ENCODE measurements around the gene APCDD1. TPM values are rescaled to one million over a fixed set of nuclear protein-coding genes. Genes with fewer than 3 reads are reported as not detected.

Gene APCDD1
- total RNA-seq, 1 donor from 2014 or later: 1.9 TPM

- H3K4me1 Mint-ChIP-seq: peaks cover 54% of the 10 kb centered on the region
- H3K9me3 ChIP-seq (ENCODE audit: low read depth): no peaks in the 10 kb centered on the region
- H4K20me1 ChIP-seq (ENCODE audit: low read depth): no peaks in the 10 kb centered on the region
- H3K9me3 Mint-ChIP-seq: peaks cover 50% of the 10 kb centered on the region
- H3K4me1 ChIP-seq: no peaks in the 10 kb centered on the region
- H3K4me2 ChIP-seq: no peak overlapping the region
- no peak overlapping the region for H3K4me3 Mint-ChIP-seq
- no peak for TF ChIP-seq CTCF (IDR thresholded peaks at IDR 0.05)
- no peak for TF ChIP-seq EZH2 (IDR thresholded peaks at IDR 0.05)
- no peak for TF ChIP-seq EZH2phosphoT487 (IDR thresholded peaks at IDR 0.05)
- no peaks in the 10 kb centered on the region for H3K36me3 ChIP-seq
- H3K27ac ChIP-seq: no peak overlapping the region
- peaks cover 77% of the 10 kb centered on the region for H3K36me3 Mint-ChIP-seq
- H3K27me3 ChIP-seq: peaks cover 21% of the 10 kb centered on the region
- H3K27ac Mint-ChIP-seq: no peak overlapping the region
- no peak overlapping the region for H3K9ac ChIP-seq
- peaks cover 5% of the 10 kb centered on the region for H3K27me3 Mint-ChIP-seq (ENCODE audit: insufficient read depth, low read depth)
- H3K79me2 ChIP-seq (ENCODE audit: low read depth): peaks cover 3% of the 10 kb centered on the region
- no peak overlapping the region for H2AFZ ChIP-seq (replicated peaks)
- H3K4me3 ChIP-seq: no peak overlapping the region
- no peak for DNase-seq (ENCODE audit: low spot score)
- H3F3A ChIP-seq (ENCODE audit: low read depth): no peaks in the 10 kb centered on the region
Measured at GRCh38 chr18:10461989-10462388, 7.6 kb downstream of the APCDD1 start.

- H3K4me1 Mint-ChIP-seq: peaks cover 52% of the 10 kb centered on the region
- no peak for TF ChIP-seq EZH2phosphoT487 (IDR thresholded peaks at IDR 0.05)
- TF ChIP-seq EZH2 (IDR thresholded peaks at IDR 0.05): no peak
- TF ChIP-seq CTCF (IDR thresholded peaks at IDR 0.05): no peak
- no peak overlapping the region for H3K4me2 ChIP-seq
- no peaks in the 10 kb centered on the region for H3K79me2 ChIP-seq (ENCODE audit: low read depth)
- no peak overlapping the region for H2AFZ ChIP-seq (replicated peaks)
- H3K27ac ChIP-seq: no peak overlapping the region
- no peak for DNase-seq (ENCODE audit: low spot score)
- H3K4me3 ChIP-seq: no peak overlapping the region
- H3K4me3 Mint-ChIP-seq: no peak overlapping the region
- peaks cover 47% of the 10 kb centered on the region for H3K9me3 Mint-ChIP-seq
- no peak overlapping the region for H3K9ac ChIP-seq
- H3K36me3 Mint-ChIP-seq: peaks cover 75% of the 10 kb centered on the region
- H3K36me3 ChIP-seq: no peaks in the 10 kb centered on the region
- no peaks in the 10 kb centered on the region for H3K9me3 ChIP-seq (ENCODE audit: low read depth)
- H3K27me3 ChIP-seq: peaks cover 15% of the 10 kb centered on the region
- no peaks in the 10 kb centered on the region for H4K20me1 ChIP-seq (ENCODE audit: low read depth)
- no peaks in the 10 kb centered on the region for H3F3A ChIP-seq (ENCODE audit: low read depth)
- no peaks in the 10 kb centered on the region for H3K4me1 ChIP-seq
- H3K27me3 Mint-ChIP-seq (ENCODE audit: insufficient read depth, low read depth): peaks cover 5% of the 10 kb centered on the region
- no peak overlapping the region for H3K27ac Mint-ChIP-seq
Measured at GRCh38 chr18:10462597-10462996, 8.2 kb downstream of the APCDD1 start.

- H3K27me3 Mint-ChIP-seq (ENCODE audit: insufficient read depth, low read depth): peaks cover 5% of the 10 kb centered on the region
- Histone ChIP-seq H3K36me3 (no peaks in the 10 kb centered on the region), H3K79me2 (ENCODE audit: low read depth) (no peaks in the 10 kb centered on the region), H3K4me3 (no peak overlapping the region), H3K4me2 (no peak overlapping the region), H3K9me3 (ENCODE audit: low read depth) (no peaks in the 10 kb centered on the region), H2AFZ (replicated peaks) (no peak overlapping the region), H3K27me3 (peaks cover 10% of the 10 kb centered on the region), H3K27ac (no peak overlapping the region), H3K9ac (no peak overlapping the region), H3K4me1 (no peaks in the 10 kb centered on the region), H3F3A (ENCODE audit: low read depth) (no peaks in the 10 kb centered on the region), H4K20me1 (ENCODE audit: low read depth) (no peaks in the 10 kb centered on the region)
- no peak overlapping the region for H3K27ac Mint-ChIP-seq
- TF ChIP-seq EZH2 (IDR thresholded peaks at IDR 0.05) (no peak), CTCF (IDR thresholded peaks at IDR 0.05) (no peak), EZH2phosphoT487 (IDR thresholded peaks at IDR 0.05) (no peak)
- no peak overlapping the region for H3K4me3 Mint-ChIP-seq
- H3K9me3 Mint-ChIP-seq: peaks cover 45% of the 10 kb centered on the region
- H3K36me3 Mint-ChIP-seq: peaks cover 76% of the 10 kb centered on the region
- H3K4me1 Mint-ChIP-seq: peaks cover 51% of the 10 kb centered on the region
- no peak for DNase-seq (ENCODE audit: low spot score)
Measured at GRCh38 chr18:10463096-10463495, 8.7 kb downstream of the APCDD1 start.

All from neural progenitor cell (in vitro differentiated cells).